Measurements from ENCODE around the gene CD2BP2. TPM values are rescaled to one million over a fixed set of nuclear protein-coding genes. Genes with fewer than 3 reads are reported as not detected.
A peak's percentile ranks its signal among the peaks of the same experiment; 100 is the strongest.

Gene CD2BP2
- total RNA-seq (10 to 100 TPM; 24.8 to 36.5 (median 29.6) TPM), polyA plus RNA-seq (10 to 100 TPM; 29.2 to 34.5 TPM)

- FAIRE-seq: peak; percentile 97
- intact Hi-C loops (cut with DNase I): no loop called here
- H3K4me3 ChIP-seq: peak within 1 kb of the TSS; percentile 70 to 87 (median 76)
- 0% methylated on average over 42 to 45 of the region's 45 CpGs for WGBS, 2 donors
- H3K9me3 ChIP-seq: no peaks in the 10 kb centered on the region
- no peaks in the 10 kb centered on the region for H3K27me3 ChIP-seq
- peak within 1 kb of the TSS; percentile 88 to 96 (median 94) for H3K27ac ChIP-seq
- DNase-seq: peak; percentile 90 to 97 (median 97)
- peak; percentile 87 to 93 (median 89) for ATAC-seq
- H3K4me1 ChIP-seq: peaks cover 9 to 31% (median 23%) of the 10 kb centered on the region in 3 donors
- H3K36me3 ChIP-seq: peaks cover 0 to 35% (median 13%) of the 10 kb centered on the region in 3 donors
- TF ChIP-seq CTCF (IDR thresholded peaks at IDR 0.05): no peak
Measured at GRCh38 chr16:30355144-30355953, at the start of gene CD2BP2. TSS of gene CD2BP2 (minus strand) at chr16:30355308. CDS start at chr16:30354681, 627 bp downstream.

- H3K36me3 ChIP-seq: peaks cover 0 to 9% (median 0%) of the 10 kb centered on the region in 3 donors
- H3K4me1 ChIP-seq: no peaks in the 10 kb centered on the region
- TF ChIP-seq CTCF (IDR thresholded peaks at IDR 0.05): no peak
- ATAC-seq (no peak), DNase-seq (no peak), FAIRE-seq (no peak)
- intact Hi-C loops (cut with DNase I): no loop called here
- WGBS, 2 donors: 57 to 65% methylated on average over 8 of the region's 8 CpGs
- no peaks in the 10 kb centered on the region for H3K27me3 ChIP-seq
- H3K4me3 ChIP-seq: no peak overlapping the region
- no peaks in the 10 kb centered on the region for H3K9me3 ChIP-seq
- no peak overlapping the region for H3K27ac ChIP-seq
Measured at GRCh38 chr16:30401768-30402425, 46.8 kb upstream of the CD2BP2 start.

- H3K4me3 ChIP-seq: peak overlapping the region; percentile 29 to 76 (median 46)
- FAIRE-seq (no peak), DNase-seq (no peak), ATAC-seq (no peak)
- intact Hi-C loops (cut with DNase I): no loop called here
- peak overlapping the region; percentile 30 to 77 (median 64) for H3K27ac ChIP-seq
- no peaks in the 10 kb centered on the region for H3K9me3 ChIP-seq
- TF ChIP-seq CTCF (IDR thresholded peaks at IDR 0.05): no peak
- no peaks in the 10 kb centered on the region for H3K27me3 ChIP-seq
- WGBS, 2 donors: 23 to 24% methylated on average over 12 of the region's 12 CpGs
- peaks cover 0 to 9% (median 0%) of the 10 kb centered on the region in 3 donors for H3K36me3 ChIP-seq
- peaks cover 0 to 8% (median 6%) of the 10 kb centered on the region in 3 donors for H3K4me1 ChIP-seq
Measured at GRCh38 chr16:30399435-30400186, 44.5 kb upstream of the CD2BP2 start.

- Histone ChIP-seq H3K27me3 (no peaks in the 10 kb centered on the region), H3K36me3 (peaks cover 0 to 9% (median 0%) of the 10 kb centered on the region in 3 donors), H3K9me3 (no peaks in the 10 kb centered on the region), H3K27ac (no peak overlapping the region), H3K4me1 (peaks cover 0 to 8% (median 6%) of the 10 kb centered on the region in 3 donors), H3K4me3 (no peak overlapping the region)
- DNase-seq (peak in 2 of 6 donors; percentile 21 to 64), ATAC-seq (no peak), FAIRE-seq (no peak)
- 81 to 91% methylated on average over 23 of the region's 23 CpGs for WGBS, 2 donors
- intact Hi-C loops (cut with DNase I): no loop called here
- TF ChIP-seq CTCF (IDR thresholded peaks at IDR 0.05): no peak
Measured at GRCh38 chr16:30398661-30399434, 43.7 kb upstream of the CD2BP2 start.
